Fibroblast of villous mesenchyme (primary cell): ENCODE measurements around the gene UIMC1. TPM values are rescaled to one million over a fixed set of nuclear protein-coding genes. Genes with fewer than 3 reads are reported as not detected.

Experiments used
- DNase-seq: peaks from one replicate; pipeline ENCODE4 v3.0.0-alpha.2; 2010; ENCODE audit warnings: low read depth
- H3K4me3 ChIP-seq: 2 replicates; pipeline ENCODE4 v1.5.1; 2011; ENCODE audit warnings: low read depth, mild to moderate bottlenecking, low read length
- total RNA-seq: library from RNA; depleted of rRNA; stranded (reverse); fragments of >200 nt; gene quantifications from 2 replicates; pipeline ENCODE4 v1.2.3, GENCODE V29; 2012
- TF ChIP-seq, protein P1 (sequence below): IDR thresholded peaks from 2 replicates; pipeline ENCODE4 v1.5.1; 2012; ENCODE audit warnings: low read depth, mild to moderate bottlenecking, low read length; ENCODE audit not compliant: insufficient read depth

Gene UIMC1
- total RNA-seq, 1 donor, result 59.2 TPM

DNA sequence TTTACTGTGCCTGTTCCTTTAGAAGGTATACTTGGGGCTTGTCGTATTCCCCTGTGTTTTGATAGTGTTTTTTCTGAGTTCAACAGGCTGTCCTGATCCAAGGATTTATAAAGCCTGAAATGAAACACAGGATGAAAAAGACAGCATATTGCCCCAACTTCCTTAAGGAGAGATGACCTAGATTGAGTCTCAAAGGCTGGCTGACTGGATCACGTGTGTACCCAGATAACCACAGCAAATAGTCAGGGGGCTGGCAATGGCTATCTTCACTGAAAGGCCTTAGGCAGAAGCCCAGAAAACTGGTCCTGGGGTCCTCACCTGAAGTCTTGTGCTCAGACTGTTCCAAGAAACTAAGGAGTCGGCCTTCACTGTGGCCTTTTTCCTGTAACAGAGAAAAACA, 99.8 kb downstream of the UIMC1 start:
- H3K4me3 ChIP-seq, result no peak overlapping the region
- no peak for DNase-seq
- TF ChIP-seq, protein P1, sequence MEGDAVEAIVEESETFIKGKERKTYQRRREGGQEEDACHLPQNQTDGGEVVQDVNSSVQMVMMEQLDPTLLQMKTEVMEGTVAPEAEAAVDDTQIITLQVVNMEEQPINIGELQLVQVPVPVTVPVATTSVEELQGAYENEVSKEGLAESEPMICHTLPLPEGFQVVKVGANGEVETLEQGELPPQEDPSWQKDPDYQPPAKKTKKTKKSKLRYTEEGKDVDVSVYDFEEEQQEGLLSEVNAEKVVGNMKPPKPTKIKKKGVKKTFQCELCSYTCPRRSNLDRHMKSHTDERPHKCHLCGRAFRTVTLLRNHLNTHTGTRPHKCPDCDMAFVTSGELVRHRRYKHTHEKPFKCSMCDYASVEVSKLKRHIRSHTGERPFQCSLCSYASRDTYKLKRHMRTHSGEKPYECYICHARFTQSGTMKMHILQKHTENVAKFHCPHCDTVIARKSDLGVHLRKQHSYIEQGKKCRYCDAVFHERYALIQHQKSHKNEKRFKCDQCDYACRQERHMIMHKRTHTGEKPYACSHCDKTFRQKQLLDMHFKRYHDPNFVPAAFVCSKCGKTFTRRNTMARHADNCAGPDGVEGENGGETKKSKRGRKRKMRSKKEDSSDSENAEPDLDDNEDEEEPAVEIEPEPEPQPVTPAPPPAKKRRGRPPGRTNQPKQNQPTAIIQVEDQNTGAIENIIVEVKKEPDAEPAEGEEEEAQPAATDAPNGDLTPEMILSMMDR, result no peak

DNA sequence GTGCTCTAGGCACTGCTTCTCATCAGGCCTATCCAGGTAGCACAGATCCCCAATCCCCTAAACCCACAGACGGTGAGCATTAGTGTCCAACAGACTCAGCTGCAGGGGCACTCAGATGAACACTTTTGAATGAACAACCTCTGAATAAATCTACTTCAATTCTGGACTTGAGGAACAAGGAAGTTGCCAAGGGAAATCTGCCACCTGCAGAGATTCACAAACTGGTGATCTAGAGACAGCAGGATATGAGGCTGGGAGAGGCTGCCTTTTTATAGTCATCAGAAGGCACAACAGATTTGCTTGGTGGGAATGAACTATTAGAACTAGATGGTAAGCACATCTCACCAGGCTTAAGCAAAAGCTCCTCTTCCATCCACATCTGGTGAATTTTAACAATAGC, 100.5 kb downstream of the UIMC1 start:
- TF ChIP-seq, protein P1, result no peak
- DNase-seq, result no peak
- no peak overlapping the region for H3K4me3 ChIP-seq

DNA sequence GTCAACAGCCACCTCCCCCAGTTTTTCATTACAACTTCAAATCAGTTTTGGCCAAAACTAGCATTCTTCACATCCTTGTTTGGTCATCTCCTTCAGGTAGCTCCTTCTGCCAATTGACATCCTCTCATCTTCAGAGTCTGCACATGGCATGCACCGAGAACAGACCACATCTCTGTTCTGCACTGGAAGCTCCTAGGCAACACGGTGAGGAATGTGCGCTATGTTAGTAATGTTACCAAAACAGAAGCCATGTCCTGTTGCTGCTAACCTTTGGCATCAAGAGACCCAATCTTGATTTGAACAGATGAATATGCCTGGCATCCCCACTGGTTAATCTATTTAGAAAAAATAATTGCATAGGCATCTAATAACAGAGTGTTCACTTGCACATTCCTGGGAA, 102.3 kb downstream of the UIMC1 start:
- no peak for DNase-seq
- TF ChIP-seq, protein P1, result no peak
- H3K4me3 ChIP-seq, result no peak overlapping the region

DNA sequence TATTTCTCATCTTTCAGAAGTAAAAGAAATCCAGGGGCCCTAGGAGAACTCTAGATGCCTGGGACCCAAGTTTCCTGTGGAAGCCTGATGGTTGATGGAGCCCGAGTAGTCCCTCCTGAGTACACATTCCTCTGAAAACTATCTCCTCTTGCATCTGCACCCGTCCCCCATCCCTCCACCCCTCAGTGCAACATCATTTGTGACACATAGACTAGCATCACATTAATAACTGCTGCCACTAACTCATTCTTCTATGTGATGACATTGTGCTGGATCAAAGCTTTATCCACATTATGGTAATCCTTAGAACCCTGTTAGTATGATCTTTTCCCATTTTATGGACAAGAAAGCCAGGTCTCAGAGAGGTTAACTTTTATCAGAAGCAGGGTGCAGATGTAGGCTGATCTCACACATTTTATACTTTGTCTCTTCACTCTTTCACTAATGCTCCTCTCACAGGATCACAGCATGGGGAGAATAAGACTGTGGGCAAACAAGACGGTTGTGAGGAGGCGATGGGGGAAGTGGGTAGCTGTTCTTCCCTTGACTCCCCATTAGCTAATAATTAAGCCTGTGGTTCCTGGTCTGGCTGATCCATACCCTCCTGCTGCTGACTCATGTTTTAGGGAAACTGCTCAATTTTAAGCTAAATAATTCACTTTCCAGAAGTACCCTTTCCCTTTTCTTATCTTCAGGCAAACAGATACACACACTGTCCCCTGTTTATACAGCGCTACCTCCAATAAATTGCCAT, 103.5 kb downstream of the UIMC1 start:
- H3K4me3 ChIP-seq, result no peak overlapping the region
- TF ChIP-seq, protein P1, result no peak
- DNase-seq, result no peak

DNA sequence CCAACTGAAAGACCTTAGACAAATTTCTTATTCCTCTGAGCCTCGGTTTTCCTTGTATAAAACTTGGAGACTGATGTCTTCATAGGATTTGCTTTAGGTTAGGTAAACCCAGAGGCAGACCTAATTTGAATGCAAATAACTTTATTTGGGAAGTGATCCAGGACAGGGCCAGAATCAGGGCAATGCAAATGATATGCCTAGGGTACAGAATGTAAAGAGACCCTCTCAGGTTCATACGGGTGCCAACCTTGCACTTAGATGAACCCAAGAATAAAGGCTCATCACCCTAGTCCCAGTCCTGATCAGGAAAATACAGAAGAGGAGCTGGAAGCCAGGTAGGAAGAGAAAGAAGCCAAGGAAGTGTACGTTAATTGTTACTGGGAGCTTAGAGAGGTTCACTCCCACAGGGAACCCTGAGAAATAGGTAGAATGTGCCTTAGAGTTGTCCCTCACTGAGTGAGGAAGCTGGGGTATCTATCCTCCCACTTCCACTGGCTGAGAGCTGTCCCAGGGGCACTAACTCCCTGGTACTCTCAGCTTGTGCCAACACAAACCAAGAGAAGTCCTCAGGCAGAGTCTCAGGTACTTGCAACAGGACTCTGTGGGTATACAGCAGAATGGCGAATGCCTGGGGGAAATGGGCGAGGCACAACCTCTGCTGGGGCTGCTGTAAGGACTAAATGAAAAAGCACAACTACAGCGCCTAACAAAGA, 104.3 kb downstream of the UIMC1 start:
- TF ChIP-seq, protein P1, result no peak
- no peak overlapping the region for H3K4me3 ChIP-seq
- DNase-seq, result no peak

DNA sequence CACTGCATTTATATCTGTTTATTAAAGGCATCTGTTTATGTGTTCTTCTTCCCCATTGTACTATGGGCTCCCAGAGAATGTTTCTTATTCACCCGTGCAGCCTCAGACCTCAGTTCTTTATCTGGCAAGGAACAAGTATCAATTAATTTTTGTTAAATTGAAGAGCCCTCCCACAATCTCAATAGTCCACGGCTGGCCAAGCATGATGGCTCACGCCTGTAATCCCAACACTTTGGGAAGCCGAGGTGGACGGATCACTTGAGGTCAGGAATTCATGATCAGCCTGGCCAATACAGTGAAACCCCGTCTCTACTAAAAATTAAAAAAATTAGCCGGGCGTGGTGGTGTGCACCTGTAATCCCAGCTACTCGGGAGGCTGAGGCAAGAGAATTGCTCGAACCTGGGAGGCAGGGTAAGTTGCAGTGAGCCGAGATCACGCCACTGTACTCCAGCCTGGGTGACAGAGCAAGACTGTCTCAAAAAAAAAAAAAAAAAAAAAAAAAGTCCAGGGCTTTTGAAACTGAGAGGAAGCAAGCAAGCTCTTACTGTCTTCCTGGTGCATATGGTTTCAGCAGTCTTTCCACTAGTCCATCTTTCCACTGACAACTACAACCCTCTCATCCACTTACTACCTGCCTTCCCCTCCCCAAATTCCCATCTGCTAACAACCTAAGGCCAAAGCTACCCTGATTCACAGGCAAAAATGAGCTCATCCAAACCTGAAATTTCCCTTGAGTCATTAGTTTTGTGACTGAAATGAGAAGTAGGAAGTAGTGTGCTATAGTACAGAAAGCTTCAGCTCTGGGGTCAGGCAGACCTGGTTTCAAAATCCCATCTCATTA, 105.1 kb downstream of the UIMC1 start:
- no peak for DNase-seq
- no peak overlapping the region for H3K4me3 ChIP-seq
- TF ChIP-seq, protein P1, result no peak
